Suprapubic skin (tissue), 4 donors: Measurements from ENCODE around the gene TMC3. TPM values are rescaled to one million over a fixed set of nuclear protein-coding genes. Genes with fewer than 3 reads are reported as not detected.

Experiments
- DNase-seq, 2 donors: peaks; one replicate each; pipeline ENCODE4 v3.0.0-alpha.2; 2019; ENCODE audit warnings: low spot score in 2 of 2
- H3K27ac ChIP-seq: fragments of 200-600 bp; sonication (generic); one replicate; pipeline ENCODE4 v1.5.1; 2019
- H3K27me3 ChIP-seq: fragments of 200-600 bp; sonication (generic); one replicate; pipeline ENCODE4 v1.5.1; 2019
- H3K36me3 ChIP-seq: fragments of 200-600 bp; sonication (generic); one replicate; pipeline ENCODE4 v1.5.1; 2019
- H3K4me1 ChIP-seq: fragments of 200-600 bp; sonication (generic); one replicate; pipeline ENCODE4 v1.5.1; 2019
- H3K4me3 ChIP-seq: fragments of 200-600 bp; sonication (generic); one replicate; pipeline ENCODE4 v1.5.1; 2019; ENCODE audit warnings: mild to moderate bottlenecking
- H3K9me3 ChIP-seq: fragments of 200-600 bp; sonication (generic); one replicate; pipeline ENCODE4 v1.5.1; 2019
- CTCF ChIP-seq, 2 donors: fragments of 200-600 bp in 1 of 2; fragments of 450-650 bp in 1 of 2; sonication (generic) in 1 of 2; IDR thresholded peaks; one replicate each; pipeline ENCODE4 v1.5.1; 2016 to 2019; ENCODE audit warnings: antibody characterized with exemption in 2 of 2, mild to moderate bottlenecking in 1 of 2, moderate library complexity in 1 of 2
- EP300 ChIP-seq: sonication (generic); formaldehyde crosslinking; IDR thresholded peaks from one replicate; pipeline ENCODE4 v1.6.1; 2017; ENCODE audit warnings: antibody characterized with exemption
- POLR2A ChIP-seq, 2 donors: fragments of 450-650 bp; IDR thresholded peaks; one replicate each; pipeline ENCODE4 v1.6.1; 2017; ENCODE audit warnings: antibody characterized with exemption in 2 of 2, mild to moderate bottlenecking in 2 of 2, moderate library complexity in 2 of 2
- POLR2AphosphoS5 ChIP-seq, 3 donors: sonication (generic); formaldehyde crosslinking; IDR thresholded peaks; one replicate each; pipeline ENCODE4 v1.6.1; 2017; ENCODE audit warnings: antibody characterized with exemption in 3 of 3
- WGBS: methylation state at CpG from one replicate; pipeline ENCODE4 v1.1.5; 2018; 5-methylcytosine and 5-hydroxymethylcytosine counted together
- total RNA-seq, 4 donors: library from RNA; depleted of rRNA; stranded (reverse); fragments of >200 nt; gene quantifications; one replicate each; pipeline ENCODE4 v1.1.0, GENCODE V29; 2016

Gene TMC3
- total RNA-seq, 4 donors from 2014 or later, result 0.16 TPM; not detected in 3

- Histone ChIP-seq H3K36me3 (no peaks in the 10 kb centered on the region), H3K4me1 (no peaks in the 10 kb centered on the region), H3K9me3 (no peaks in the 10 kb centered on the region), H3K27ac (no peak overlapping the region), H3K27me3 (no peaks in the 10 kb centered on the region), H3K4me3 (no peak overlapping the region)
- no peak for DNase-seq
- 65% methylated on average over 2 of the region's 2 CpGs for WGBS
- TF ChIP-seq POLR2A (IDR thresholded peaks at IDR 0.05) (no peak), POLR2AphosphoS5 (IDR thresholded peaks at IDR 0.05) (no peak), EP300 (no peak), CTCF (IDR thresholded peaks at IDR 0.05) (no peak)
These were observed 4.4 kb upstream of the TMC3 start for GRCh38 chr15:81378443-81378842.

- Histone ChIP-seq H3K27ac (no peak overlapping the region), H3K36me3 (no peaks in the 10 kb centered on the region), H3K4me3 (no peak overlapping the region), H3K27me3 (no peaks in the 10 kb centered on the region), H3K4me1 (no peaks in the 10 kb centered on the region), H3K9me3 (no peaks in the 10 kb centered on the region)
- no peak for TF ChIP-seq EP300
- no peak for TF ChIP-seq CTCF (IDR thresholded peaks at IDR 0.05)
- TF ChIP-seq POLR2A (IDR thresholded peaks at IDR 0.05), result no peak
- TF ChIP-seq POLR2AphosphoS5 (IDR thresholded peaks at IDR 0.05), result no peak
- 73% methylated on average over 4 of the region's 4 CpGs for WGBS
- no peak for DNase-seq
These were observed 3.9 kb upstream of the TMC3 start for GRCh38 chr15:81377871-81378270.

GRCh38 chr15:81376231-81376630 lies 2.2 kb upstream of the TMC3 start:
- Histone ChIP-seq H3K27ac (no peak overlapping the region), H3K4me3 (no peak overlapping the region), H3K9me3 (no peaks in the 10 kb centered on the region), H3K27me3 (no peaks in the 10 kb centered on the region), H3K4me1 (no peaks in the 10 kb centered on the region), H3K36me3 (no peaks in the 10 kb centered on the region)
- 90% methylated on average over 4 of the region's 4 CpGs for WGBS
- TF ChIP-seq POLR2A (IDR thresholded peaks at IDR 0.05), result no peak
- no peak for TF ChIP-seq CTCF (IDR thresholded peaks at IDR 0.05)
- TF ChIP-seq POLR2AphosphoS5 (IDR thresholded peaks at IDR 0.05), result no peak
- TF ChIP-seq EP300, result no peak
- no peak for DNase-seq

- H3K4me1 ChIP-seq, result no peaks in the 10 kb centered on the region
- H3K27ac ChIP-seq, result no peak overlapping the region
- H3K9me3 ChIP-seq, result no peaks in the 10 kb centered on the region
- no peak for TF ChIP-seq POLR2A (IDR thresholded peaks at IDR 0.05)
- no peak for TF ChIP-seq EP300
- no peak for TF ChIP-seq POLR2AphosphoS5 (IDR thresholded peaks at IDR 0.05)
- no peak for TF ChIP-seq CTCF (IDR thresholded peaks at IDR 0.05)
- H3K27me3 ChIP-seq, result no peaks in the 10 kb centered on the region
- DNase-seq, result no peak
- no peaks in the 10 kb centered on the region for H3K36me3 ChIP-seq
- WGBS, result 80% methylated on average over 4 of the region's 4 CpGs
- no peak overlapping the region for H3K4me3 ChIP-seq
These were observed 1.4 kb upstream of the TMC3 start for GRCh38 chr15:81375461-81375860.

GRCh38 chr15:81373176-81373575 lies 837 bp downstream of the TMC3 start:
- DNase-seq, result no peak
- H3K27me3 ChIP-seq, result no peaks in the 10 kb centered on the region
- no peaks in the 10 kb centered on the region for H3K36me3 ChIP-seq
- H3K4me3 ChIP-seq, result no peak overlapping the region
- 68% methylated on average over 5 of the region's 5 CpGs for WGBS
- no peaks in the 10 kb centered on the region for H3K9me3 ChIP-seq
- TF ChIP-seq EP300 (no peak), POLR2A (IDR thresholded peaks at IDR 0.05) (no peak), POLR2AphosphoS5 (IDR thresholded peaks at IDR 0.05) (no peak), CTCF (IDR thresholded peaks at IDR 0.05) (no peak)
- no peak overlapping the region for H3K27ac ChIP-seq
- H3K4me1 ChIP-seq, result no peaks in the 10 kb centered on the region
